GM19463 (cell line): ENCODE data around the gene SZRD1.
"Not testable (repeated sequence)": the region's sequence is repeated elsewhere in the genome, so short reads cannot be mapped to it uniquely, and the experiment has no call there.

Experiments used
- ATAC-seq: cut with Tn5 transposase; IDR thresholded peaks from one replicate; pipeline ENCODE4 v1.9.1; 2021; ENCODE audit warnings: mild to moderate bottlenecking, moderate library complexity; ENCODE audit not compliant: unreplicated experiment

Gene SZRD1, protein sequence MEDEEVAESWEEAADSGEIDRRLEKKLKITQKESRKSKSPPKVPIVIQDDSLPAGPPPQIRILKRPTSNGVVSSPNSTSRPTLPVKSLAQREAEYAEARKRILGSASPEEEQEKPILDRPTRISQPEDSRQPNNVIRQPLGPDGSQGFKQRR

DNA sequence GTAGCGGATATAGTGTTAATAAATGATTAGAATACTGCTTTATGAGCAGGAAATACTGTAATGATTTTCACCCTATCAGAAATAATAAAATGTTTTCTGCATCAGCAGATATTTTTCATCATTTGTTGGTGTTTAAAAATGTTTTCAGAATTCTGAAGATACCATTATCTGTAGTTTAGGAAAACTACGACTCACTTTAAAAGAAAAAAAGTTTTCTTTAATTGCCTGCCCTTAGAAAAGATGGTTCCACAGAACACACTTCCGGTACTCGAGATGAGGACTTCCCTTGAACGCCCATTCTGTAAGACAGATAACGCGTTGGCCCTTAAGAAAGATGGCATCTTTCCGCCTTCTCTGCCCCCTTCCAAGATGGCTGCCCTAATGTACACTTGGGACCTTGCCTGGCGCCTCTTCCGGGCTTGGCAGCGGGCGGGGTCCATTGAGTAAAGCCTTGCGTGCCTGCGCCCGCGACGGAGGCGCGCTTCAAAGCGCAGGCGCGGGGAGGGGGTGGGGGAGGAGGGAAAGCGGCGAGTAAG, at the start of gene SZRD1:
TSS of gene SZRD1 (plus strand) at position 521 of the 536 bp plus-strand sequence. CDS start 16 bp downstream, outside the sequence.
- peak; percentile 80 for ATAC-seq

DNA sequence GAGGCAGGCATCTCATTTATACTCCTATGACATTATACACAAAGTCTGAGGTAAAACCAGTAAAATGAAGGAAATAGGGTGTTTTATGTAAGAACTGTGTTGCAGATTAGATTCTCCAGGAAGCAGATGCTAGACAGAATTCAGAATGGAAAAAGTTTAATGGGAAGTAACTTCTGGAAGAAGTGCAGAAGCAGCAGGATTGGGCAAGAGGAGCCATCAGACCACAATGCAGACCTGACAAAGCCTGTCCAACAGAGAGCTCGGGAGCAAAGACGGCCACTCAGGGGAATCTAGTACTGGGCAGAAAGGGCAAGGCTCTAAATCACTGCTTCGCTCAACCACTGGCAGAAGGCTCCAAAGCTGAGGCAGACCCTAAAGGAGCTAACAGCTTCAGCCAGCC, 48.5 kb upstream of the SZRD1 start:
- no peak for ATAC-seq

DNA sequence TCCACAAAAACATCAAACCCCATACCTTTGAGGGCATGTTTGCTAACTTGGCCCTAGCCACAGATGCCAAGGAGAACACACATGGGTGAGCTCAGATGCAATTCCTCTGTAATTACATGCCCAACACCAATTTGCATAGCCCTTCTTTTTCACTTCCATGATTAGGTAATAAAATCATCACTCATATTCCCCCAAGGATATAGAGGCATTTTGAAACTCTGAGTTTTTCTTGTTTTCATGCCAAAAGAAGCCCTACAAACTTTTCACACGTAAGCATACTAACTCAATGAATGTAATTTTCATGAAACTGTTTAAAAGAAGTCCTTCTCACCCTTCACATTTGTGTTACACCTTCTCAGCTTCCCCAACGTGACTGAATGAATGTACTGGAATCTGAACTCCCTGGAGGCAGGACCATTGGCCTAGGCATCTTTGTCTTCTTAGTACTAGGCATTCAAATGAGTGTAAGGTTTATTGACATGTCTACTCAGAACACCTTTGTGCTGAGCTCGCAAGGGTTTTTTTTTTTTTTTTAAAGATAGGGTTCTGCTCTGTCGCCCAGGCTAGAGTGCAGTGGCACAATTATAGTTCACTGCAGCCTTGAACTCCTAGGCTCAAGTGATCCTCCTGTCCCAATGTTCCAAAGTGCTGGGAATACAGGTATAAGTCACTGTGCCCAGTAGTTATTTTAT, 45.7 kb upstream of the SZRD1 start:
- no peak for ATAC-seq

DNA sequence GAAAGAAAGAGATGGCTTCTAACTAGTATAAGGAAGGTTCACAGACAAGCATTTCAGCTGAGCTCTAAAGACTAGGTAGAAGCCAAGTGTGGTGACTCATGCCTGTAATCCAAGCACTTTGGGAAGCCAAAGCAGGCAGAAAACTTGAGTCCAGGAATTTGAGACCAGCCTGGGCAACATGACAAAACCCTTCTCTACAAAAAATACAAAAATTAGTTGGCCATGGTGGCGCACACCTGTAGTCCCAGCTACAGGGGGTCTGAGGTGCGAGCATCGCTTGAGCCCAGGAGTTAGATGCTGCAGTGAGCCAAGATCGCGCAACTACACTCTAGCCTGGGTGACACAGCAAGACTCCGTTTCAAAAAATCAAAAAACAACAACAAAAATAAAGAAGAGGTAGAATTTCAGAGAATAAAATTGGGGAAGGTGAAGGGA, 42.6 kb upstream of the SZRD1 start:
- no peak for ATAC-seq

DNA sequence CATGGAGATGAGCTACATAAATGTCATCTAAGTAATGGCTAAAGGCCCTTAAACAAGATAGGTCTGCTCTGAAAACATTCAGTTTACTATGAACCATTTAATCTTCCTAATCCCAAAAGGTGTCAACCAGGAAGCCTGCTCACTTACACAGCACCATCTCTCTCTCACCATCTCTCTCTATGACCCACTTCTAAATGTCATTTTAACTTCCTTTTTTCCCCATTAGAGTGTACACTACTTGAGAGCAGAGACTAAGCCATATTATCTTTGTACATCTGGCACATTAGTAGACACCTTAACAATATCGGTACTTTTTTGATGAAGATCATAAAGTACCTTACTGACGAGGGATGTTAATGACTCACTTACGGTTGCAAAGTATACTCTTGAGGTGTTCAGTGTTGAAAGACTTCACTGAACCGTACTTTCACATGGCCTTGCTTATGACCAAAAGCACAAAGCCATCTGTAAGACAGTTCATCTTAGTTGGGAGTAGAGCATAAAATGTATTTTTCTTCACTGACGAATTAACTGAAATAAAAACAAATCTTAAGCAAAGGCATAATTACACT, 40.1 kb upstream of the SZRD1 start:
- ATAC-seq, result no peak

DNA sequence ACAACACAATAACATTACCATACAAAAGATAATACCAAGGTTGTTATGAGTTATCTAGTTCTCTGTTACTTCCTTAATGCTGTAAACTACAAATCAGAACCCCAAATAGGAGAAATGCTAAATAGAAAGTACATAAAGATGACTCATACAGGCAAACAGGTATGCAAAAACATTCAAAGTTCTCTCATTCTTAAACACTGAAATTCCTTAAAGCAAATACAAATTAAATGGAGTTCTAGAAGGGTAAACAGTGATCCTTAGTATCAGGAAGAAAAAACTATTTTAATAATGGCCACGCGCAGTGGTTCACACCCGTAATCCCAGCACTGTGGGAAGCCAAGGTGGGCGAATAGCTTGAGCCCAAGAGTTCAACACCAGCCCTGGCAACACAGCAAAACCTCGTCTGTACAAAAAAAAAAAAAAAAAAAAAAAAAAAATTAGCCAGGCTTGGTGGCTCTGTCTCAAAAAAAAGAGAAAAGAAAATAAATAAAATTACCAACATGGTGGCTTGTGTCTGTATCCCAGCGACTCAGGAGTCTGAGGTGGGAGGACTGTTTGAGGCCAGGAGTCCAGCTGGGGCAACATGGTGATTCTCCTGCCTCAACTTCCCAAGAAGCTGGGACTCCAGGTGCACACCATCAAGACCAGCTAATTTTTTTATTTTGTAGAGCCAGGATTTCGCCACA, 32.2 kb upstream of the SZRD1 start:
- ATAC-seq, result no peak

DNA sequence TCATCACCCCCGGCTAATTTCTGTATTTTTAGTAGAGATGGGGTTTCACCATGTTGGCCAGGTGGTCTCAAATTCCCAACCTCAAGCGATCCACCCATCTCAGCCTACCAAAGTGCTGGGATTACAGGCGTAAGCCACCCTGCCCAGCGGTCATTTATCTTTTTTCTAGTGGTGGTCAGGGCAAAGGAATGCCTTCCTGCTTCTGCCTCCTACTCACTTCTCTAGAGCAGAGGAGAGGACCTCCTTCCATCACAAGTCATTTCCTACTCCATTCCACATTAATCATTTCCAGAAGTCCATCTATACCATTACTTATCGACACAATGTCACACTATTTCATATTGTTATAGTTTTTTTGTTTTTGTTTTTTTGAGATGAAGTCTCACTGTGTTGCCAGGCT, 28.1 kb upstream of the SZRD1 start:
- ATAC-seq, result no peak

DNA sequence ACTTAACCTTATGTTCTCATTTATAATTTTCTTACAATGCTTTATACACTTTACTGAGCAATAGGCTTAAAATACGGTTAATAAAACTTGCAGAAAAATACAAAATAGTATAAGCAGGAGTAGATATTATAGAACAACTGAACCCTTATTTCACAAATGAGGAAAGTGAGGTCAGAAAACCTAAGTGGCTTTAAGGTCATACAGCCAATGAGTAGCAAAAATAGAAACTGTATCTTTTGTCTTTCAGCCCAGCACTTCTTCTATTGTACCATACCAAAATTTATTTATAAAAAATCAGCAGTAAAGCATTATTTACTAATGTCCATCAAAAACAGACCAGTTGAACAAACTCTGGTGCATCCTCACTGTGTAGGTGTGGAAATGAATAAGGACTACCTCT, 26.4 kb upstream of the SZRD1 start:
- no peak for ATAC-seq

DNA sequence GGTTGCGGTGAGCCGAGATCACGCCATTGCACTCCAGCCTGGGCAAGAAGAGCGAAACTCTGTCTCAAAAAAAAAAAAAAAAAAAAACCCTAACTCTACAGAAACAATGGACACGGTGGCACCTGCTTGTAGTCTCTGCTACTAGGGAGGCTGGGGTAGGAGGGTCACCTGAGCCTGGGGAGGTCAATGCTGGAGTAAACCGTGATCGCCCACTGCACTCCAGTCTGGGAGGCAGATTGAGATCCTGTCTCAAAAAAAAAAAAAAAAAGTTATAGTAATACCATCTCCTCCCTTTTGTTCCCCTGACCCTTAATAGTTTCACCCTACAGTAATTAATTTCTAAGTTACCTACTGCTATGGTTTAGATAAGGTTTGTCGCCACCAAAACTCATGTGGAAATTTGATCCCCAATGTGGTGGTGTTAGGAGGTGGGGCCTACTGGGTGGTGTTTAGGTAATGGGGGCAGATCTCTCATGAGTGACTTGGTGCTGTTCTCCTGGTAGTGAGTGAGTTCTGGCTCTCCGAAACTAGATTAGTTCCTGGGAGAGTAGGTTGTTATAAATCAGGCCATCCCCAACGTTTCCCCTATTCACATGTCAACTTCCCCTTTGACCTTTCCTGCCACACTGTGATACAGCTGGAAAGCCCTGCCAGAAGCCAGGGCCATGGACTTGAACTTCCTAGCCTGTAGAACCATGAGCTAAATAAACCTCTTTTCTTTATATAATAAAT, 24.5 kb upstream of the SZRD1 start:
- ATAC-seq, result no peak

DNA sequence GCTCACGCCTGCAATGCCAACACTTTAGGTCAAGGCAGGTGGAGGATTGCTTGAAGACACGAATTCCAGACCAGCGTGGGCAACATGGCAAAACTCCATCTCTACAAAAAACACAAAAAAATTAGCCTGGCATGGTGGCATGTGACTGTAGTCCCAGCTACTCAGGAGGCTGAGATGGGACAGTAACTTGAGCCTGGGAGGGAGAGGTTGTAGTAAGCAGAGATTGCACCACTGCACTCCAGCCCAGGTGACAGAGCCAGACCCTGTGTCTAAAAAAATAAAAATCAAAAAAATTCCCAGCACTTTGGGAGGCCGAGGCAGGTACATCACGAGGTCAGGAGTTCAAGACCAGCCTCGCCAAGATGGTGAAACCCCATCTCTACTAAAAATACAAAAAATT, 23.8 kb upstream of the SZRD1 start:
- ATAC-seq, result not testable (repeated sequence)

DNA sequence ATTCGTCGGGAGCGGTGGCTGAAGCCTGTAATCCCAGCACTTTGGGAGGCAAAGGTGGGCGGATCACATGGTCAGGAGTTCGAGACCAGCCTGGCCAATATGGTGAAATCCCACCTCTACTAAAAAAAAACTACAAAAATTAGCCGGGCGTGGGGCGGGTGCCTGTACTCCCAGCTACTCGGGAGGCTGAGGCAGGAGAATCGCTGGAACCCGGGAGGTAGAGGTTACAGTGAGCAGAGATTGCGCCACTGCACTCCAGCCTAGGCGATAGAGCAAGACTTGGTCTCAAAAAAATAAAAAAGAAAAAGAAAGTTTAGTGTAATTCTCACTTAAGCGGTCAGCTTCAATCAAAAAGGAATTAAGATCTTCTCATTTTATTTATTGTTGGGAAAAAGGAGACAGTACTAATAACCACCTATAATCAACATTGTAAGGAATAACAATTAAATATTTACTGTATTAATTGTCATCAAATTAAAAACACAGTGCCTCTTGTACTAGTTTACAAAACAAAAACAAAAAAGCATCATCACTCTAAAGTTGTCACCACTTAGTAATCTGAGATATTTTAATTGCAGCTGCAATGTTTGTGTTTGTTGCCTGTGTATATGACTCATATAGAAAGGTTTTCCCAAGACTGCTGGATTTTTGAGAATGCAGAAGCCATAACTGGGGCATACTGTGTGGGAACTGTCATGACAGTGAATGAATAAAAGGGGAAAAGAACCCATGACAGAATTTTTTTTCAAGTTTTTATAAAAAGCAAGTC, 18.4 kb upstream of the SZRD1 start:
- no peak for ATAC-seq

DNA sequence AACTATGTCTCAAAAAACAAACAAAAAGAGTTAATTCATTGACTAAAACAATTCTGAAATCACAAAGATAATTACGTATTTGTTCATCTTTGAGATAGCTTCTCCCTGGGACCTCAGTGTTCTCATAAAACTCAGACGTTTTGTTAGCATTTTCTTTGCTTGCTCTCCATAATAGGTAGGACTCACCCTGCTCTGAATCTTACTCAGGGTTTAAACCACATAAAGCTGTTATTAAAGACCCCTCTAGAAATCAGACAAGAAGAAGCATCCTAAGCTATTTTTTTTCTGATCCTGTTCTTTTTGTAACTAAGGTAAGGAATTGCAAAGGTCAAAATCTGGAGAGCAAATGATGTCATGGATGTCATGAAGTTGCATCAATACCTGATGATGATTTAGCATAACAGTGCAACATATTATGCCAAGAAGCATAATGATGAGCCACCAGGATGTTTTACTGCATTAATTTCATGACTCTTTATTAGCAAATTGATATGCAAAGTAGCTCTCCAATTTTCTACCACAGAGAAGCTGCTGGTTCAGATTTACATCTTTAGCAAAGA, 17.1 kb upstream of the SZRD1 start:
- no peak for ATAC-seq

DNA sequence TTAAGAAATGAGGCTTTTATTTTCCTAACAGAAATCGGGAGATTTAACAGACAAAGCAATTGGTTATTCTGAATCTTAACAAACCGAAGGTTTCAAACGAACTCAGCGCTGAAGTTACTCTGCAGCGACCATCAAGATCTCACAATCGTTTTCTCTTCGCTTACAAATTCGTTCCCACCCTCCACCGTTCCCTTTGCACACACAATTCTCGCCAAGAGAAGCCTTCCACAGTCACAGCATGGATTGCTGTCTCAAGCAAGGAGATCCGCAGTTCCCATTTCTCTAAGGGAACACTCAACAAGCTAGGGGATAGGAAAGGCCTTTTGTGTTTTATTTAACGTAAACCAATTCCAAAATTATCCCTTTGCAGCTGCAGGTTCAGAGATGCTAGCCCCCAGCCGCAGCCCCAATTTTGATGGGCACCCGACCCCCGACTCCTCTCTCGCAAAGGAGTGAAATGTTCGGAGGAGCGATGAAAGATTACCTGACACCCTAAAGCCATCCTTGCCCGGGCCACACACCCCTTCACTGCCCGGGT, 15.5 kb upstream of the SZRD1 start:
- ATAC-seq, result no peak

DNA sequence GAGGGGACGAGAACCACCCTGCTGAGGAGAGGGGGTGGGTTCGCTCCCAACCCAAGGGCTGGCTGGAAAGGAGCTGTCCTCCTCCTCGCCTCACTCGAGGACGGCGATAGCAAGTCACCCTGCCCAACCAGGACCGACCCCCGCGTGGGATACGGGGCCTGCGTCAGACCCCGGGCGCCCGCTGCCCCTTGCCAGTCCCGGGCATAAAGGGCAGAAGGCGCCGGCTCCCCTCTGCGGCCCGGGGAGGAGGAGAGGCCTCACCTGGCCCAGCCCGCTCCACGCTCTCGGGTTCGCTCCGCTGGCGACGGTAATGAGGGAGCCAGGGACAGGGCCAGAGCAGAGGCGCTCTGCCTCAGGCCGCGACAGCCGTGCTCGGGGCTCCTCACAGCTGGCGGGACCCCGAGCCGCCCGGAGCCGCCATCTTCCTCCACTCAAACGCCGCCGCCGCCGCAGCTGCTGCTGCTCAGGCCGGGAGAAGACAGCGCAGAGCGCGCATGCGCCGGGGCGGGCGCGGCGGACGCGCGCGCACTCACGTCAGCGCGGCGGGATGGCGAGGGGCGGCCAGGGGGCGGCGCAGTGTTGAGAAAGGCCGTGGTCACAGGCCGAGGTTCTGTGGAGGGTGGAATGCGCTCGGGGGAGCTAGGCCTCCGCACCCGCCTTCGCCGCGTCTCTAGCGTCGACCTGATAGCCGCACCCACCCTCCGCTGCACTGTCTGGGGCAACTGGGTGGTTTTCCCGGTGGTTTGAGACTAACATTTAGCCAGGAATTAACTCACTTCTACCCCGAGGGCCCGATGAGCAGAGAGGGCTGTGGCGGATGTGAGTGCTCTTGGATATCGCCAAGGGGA, 14.8 kb upstream of the SZRD1 start, which contains the start of gene FBXO42:
TSS of gene FBXO42 (minus strand) at position 487 of the 848 bp plus-strand sequence. CDS start 37,062 bp downstream, outside the sequence.
- peak; percentile 89 for ATAC-seq

DNA sequence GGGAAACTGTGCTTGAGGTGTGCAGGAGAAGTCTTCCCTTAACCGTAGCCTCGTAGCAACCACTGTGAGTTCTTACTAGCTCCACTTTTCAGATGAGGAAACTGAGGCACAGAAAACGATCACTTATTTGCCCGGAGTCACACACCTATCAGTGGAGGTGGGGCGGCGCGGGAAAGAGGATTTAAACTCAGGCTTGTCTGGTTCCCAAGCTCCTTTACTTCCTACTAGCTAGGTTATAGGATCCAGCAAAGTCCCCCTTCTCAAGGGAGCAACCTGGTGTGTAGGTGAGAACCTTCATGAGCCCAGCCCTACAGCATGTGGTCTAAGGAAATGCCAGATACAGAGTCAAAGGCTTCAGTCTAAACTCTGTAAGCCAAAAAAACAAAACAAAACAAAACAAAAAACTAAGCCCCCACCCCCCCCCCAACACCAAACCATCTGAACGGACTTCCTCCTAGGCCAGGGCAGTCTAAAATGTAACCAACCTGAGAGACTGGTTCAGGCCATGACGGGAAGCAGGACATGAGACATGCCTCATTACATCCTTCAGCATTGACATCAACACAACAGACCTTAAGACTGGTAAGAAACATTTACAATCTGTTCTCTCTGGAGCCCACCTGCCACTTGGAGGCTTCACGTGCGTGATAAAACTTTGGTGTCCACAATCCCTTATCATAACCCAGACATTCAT, 14.1 kb upstream of the SZRD1 start:
- no peak for ATAC-seq

DNA sequence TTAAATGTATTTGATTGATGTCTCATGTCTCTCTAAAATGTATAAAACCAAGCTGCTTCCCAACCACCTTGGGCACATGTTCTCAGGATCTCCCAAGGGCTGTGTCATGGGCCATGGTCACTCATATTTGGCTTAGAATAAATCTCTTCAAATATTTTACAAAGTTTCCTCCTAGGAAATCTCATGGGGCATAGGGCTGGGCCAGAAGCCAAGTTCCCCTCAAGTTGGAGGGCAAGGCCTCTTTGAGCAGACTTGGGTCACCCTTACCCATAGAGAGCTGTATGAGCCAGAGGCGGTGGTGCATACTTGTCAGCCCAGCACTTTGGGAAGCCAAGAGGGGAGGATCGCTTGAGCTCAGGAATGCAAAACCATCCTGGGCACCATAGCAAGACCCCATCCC, 12.4 kb upstream of the SZRD1 start:
- ATAC-seq, result no peak

DNA sequence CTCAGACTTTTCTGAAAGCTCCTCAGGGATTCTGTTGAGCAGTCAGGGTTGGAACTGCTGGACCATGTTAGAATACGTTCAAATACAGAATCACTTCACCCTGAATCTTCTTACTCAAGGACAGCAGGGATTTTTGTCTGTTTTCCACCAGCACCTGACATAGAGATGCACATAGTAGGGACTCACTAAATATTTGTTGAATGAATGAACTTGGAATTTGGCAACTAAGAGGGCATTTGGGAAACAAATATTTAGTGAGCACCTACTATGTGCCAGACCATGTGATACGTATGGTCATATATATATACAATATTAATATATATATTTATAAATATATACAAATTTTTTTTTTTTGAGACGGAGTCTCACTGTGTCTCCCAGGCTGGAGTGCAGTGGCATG, 10.2 kb upstream of the SZRD1 start:
- no peak for ATAC-seq

DNA sequence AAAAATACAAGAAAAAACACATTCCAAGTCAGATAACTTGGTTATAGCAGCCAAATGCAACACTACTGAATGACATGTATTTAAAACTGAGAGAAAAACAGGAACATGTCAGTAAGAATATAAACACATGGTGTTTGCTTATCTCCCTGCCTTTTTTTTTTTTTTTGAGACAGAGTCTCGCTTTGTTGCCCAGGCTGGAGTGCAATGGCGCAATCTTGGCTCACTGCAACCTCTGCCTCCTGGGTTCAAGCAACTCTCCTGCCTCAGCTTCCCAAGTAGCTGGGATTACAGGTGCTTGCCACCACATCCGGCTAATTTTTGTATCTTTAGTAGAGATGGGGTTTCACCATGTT, 1.9 kb upstream of the SZRD1 start:
- ATAC-seq, result not testable (repeated sequence)
